HG03457 (cell line): ENCODE results near the gene MOB3B.
A peak's percentile ranks its signal among the peaks of the same experiment; 100 is the strongest.
"Not testable (repeated sequence)": the region's sequence is repeated elsewhere in the genome, so short reads cannot be mapped to it uniquely, and the experiment has no call there.

ENCODE experiments used
- ATAC-seq: cut with Tn5 transposase; IDR thresholded peaks from one replicate; pipeline ENCODE4 v1.9.1; 2021; ENCODE audit warnings: moderate number of reproducible peaks; ENCODE audit not compliant: unreplicated experiment

MOB3B gene

GRCh38 chr9:27482709-27483108, 46.9 kb downstream of the MOB3B start:
- ATAC-seq = no peak

GRCh38 chr9:27478322-27478721, 51.3 kb downstream of the MOB3B start:
- no peak for ATAC-seq

GRCh38 chr9:27476870-27477515, 52.6 kb downstream of the MOB3B start:
- no peak for ATAC-seq

GRCh38 chr9:27475057-27475595, 54.5 kb downstream of the MOB3B start:
- no peak for ATAC-seq

- no peak for ATAC-seq
Measured at GRCh38 chr9:27474305-27474704, 55.3 kb downstream of the MOB3B start.

- ATAC-seq = no peak
Measured at GRCh38 chr9:27473111-27473529, 56.5 kb downstream of the MOB3B start.

GRCh38 chr9:27472195-27472594, 57.4 kb downstream of the MOB3B start:
- ATAC-seq = no peak

GRCh38 chr9:27471789-27472188, 57.8 kb downstream of the MOB3B start:
- ATAC-seq = no peak

GRCh38 chr9:27471366-27471765, 58.2 kb downstream of the MOB3B start:
- no peak for ATAC-seq

GRCh38 chr9:27470291-27470856, 59.2 kb downstream of the MOB3B start:
- no peak for ATAC-seq

- no peak for ATAC-seq
Measured at GRCh38 chr9:27469550-27469949, 60.1 kb downstream of the MOB3B start.

GRCh38 chr9:27468462-27469110, 61.0 kb downstream of the MOB3B start:
- ATAC-seq = no peak

GRCh38 chr9:27468000-27468399, 61.6 kb downstream of the MOB3B start:
- ATAC-seq = no peak

- no peak for ATAC-seq
Measured at GRCh38 chr9:27467486-27467885, 62.1 kb downstream of the MOB3B start.

- ATAC-seq = not testable (repeated sequence)
Measured at GRCh38 chr9:27466516-27466915, 63.1 kb downstream of the MOB3B start.

- ATAC-seq = not testable (repeated sequence)
Measured at GRCh38 chr9:27464950-27465349, 64.7 kb downstream of the MOB3B start.

GRCh38 chr9:27462846-27463245, 66.8 kb downstream of the MOB3B start:
- no peak for ATAC-seq

- ATAC-seq = no peak
Measured at GRCh38 chr9:27462434-27462833, 67.2 kb downstream of the MOB3B start.

- ATAC-seq = peak; percentile 88
Measured at GRCh38 chr9:27460226-27461023, 69.2 kb downstream of the MOB3B start.

- no peak for ATAC-seq
Measured at GRCh38 chr9:27457445-27457844, 72.2 kb downstream of the MOB3B start.

GRCh38 chr9:27453860-27454553, 75.6 kb downstream of the MOB3B start:
- ATAC-seq = no peak
